Stimulated activated CD4-positive, alpha-beta T cell treated with anti-CD3 and anti-CD28 coated beads, Interleukin-4, amount 100 ng/mL, for 48 hours (primary cell): ENCODE data around the gene RPL37.
"Not testable (repeated sequence)": the region's sequence is repeated elsewhere in the genome, so short reads cannot be mapped to it uniquely, and the experiment has no call there.

ENCODE experiments used
- DNase-seq, 2 donors: peaks; one replicate each; pipeline ENCODE4 v3.0.0-alpha.2; 2020; ENCODE audit warnings: low read depth in 2 of 2

RPL37 gene

DNA sequence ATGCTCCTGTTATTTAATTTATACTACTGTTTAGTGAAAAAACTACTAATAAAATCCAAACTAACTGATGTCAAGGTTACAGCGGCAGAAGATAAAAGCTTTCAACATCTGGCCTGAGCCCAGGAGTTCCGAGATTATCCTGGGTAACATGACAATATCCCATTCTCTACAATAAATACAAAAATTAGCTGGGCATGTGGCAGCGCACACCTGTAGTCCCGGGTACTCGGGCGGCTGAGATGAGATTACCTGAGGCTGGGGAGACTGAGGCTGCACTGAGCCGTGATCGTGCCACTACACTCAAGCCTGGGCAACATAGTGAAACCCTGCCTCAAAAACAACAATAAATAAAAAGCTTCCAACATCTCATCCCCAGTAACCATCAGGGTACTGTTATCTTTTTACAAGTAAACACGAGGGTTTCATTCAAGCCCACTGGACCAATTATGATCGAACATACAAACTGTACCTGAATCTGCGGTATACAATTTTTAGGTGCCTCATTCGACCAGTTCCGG, 1.3 kb downstream of the RPL37 start:
- DNase-seq, result no peak

DNA sequence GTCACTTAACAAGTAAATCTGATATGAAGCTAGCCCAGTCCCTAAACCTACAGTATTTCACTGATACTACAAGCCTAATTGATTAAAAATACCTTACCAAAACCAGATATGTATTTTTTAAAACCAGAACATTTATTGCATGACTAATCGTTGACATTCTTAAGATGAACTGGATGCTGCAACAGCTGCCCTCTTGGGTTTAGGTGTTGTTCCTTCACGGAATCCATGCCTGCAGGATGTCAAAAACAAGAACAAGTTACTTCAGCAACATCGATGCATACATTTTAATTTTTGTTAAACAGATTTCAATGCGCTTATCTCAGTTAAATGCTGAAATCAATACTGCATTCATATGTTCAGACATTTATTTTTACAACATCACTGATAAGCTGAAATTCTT, 2.7 kb downstream of the RPL37 start:
- no peak for DNase-seq

DNA sequence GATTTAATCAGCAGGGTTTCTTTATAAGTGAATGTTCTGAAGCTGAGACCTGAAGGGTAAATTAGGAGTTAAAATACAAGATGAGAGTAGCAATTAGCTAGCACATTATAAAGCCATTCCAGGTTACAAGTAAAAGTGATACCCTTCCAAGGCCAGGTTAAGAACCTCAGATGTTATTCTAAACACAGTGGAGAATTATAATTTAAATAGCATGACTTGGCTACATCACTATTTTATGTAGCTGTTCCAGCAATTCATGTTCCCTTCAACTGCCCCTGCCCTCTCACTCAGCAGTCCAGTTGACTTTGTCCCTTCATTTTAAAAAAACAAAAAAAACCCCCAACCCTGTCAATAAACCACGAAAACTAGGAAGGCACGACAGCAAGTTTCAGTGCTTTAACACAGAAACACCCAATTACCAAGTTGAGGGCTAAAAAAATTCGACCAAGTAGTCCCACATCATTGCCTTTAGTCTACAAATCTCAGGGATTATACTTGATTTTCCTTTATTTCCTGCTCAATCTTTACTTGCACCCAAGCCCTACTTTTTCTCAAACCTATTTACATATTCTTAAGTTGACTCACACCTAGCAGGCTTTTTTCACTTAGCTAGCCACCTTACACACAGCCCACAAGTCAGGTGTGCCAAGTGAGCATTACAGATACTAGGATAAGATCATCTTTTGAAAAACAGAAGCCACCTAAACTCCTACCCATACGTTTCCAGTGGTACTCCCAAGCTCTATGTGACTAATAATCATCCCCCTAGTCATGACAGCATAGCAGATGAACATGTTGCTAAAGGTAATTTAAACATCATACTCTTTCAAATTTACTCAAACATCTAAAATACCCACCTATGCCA, 3.4 kb downstream of the RPL37 start:
- DNase-seq, result no peak

DNA sequence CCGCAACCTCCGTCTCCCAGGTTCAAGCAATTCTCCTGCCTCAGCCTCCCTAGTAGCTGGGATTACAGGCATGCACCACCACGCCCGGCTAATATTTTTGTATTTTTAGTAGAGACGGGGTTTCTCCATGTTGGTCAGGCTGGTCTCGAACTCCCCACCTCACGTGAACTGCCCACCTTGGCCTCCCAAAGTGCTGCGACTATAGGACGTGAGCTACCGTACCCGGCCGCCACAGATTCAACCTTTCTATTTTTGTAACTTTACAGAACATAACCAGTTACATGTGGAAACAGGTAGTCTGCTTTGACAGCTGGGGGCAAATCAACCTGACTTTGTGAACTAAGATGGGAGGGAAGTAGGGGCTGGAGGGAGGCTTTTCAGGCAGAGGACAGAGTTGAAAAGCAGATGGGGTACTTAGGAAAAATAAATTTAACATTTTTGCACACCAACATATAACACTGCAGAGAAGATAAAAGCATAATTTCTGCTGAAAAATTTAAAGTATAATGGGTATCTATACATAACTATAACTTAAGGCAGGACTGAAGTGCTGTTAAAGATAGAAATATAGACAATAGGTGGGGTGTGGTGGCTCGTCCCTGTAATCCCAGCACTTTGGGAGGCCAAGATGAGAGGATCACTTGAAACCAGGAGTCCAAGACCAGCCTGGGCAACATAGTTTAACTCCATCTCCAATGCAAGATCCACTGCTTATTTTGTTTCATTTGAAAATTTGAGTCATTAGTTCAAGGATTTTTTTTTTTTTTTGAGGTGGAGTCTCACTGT, 5.1 kb downstream of the RPL37 start:
- DNase-seq, result no peak

DNA sequence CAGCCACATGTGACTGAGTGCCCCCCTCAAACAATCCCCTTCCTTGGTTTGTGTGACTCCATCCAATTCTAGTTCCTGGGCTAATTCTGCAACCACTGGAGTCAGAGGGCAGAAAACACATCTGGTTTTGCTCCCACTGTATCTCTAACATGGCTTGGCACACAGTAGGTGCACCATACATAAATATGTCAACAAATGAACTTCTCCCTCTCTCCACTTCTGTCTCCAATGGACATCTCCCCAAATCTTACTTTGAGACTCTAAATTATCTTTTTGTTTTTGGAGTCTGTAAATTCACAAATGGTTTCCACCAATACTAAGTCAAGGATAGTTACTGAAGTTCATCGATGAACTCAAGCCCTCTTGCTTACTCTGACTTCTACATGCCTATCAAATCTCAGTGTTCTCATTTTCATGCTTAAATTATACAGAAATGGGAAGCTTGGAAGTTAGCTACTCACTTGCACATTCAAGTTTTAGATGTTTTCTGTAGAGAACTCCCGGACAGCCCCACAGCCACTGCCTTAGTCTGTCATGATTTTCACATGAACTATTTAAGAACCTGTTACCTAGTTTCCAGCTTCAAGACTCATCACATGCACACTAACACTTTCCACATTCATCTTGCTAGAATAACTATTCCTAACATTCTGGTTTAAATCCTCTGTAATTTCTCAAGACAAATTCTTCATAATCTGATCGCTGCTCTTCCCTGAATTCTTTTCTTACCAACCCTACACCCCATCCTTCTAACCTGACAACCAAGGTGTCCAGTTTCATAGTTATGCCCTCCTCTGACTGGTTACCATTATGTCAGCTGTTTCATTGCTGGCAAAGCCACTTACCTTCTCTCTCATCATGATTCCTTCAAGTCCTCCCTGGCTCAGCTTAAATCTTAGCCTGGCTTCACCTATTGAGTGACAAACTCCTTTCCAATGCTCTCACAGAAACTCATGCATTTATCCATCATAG, 6.0 kb downstream of the RPL37 start:
- DNase-seq, result no peak

DNA sequence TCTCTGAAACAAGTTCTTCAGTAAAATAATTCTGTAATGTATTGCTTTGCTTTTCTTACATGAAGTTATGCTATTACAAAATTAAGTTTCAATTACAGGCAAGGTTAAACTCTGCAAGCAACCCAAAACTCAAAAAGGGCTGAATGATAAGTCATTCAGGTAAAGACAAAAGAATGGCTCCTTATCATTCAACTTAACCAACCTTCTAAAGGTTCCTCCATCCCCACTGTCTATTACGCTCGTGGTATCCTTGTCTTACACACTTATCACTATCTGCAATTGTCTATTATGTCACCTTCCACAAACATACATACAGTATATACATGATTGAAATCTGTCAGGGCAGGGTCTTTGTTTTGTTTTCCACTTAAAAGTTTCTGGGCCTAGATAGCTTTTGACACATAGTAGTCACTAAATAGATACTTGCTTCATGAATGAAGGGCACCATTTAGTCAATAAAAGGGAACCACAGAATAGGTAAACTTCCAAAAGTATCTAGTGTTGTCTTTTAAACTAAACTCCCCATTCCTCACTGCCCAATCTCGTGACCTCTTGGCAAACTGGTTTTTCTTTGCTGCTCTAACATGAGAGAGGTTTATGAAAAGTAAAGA, 6.9 kb downstream of the RPL37 start:
- DNase-seq, result no peak

DNA sequence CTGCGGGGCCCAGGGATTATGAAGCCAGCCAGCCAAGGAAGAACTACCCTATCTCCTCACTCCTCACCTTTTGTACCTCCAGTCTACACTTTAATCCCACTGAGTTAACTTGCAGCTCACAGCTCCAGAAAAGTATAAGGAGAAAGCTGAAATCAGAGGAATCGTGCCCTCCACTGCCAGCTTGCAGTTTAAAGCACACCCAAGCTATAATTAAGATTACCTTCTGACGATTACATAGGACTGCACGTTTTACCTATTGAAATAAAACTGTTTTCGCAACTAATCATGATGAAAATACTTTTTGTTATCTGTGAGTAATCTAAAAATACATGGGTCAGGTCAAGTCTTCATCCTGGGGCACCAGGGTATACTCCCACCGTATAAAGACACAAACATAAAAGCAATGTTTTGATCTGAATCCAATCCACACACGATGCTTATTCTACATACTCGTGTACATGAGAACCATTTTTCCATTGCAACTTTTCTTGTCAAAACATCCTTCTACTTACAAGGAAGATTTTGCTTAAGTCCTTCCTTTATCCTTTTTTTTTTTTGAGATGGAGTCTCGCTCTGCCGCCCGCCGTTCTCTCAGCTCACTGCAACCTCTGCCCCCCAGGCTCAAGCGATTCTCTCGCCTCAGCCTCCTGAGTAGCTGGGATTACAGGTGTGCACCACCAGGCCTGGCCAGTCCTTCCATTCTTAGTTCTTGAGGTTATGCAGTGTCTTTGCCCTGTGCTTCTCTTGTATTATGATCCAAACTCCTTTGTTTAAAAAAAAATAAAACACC, 7.6 kb downstream of the RPL37 start:
- no peak for DNase-seq

DNA sequence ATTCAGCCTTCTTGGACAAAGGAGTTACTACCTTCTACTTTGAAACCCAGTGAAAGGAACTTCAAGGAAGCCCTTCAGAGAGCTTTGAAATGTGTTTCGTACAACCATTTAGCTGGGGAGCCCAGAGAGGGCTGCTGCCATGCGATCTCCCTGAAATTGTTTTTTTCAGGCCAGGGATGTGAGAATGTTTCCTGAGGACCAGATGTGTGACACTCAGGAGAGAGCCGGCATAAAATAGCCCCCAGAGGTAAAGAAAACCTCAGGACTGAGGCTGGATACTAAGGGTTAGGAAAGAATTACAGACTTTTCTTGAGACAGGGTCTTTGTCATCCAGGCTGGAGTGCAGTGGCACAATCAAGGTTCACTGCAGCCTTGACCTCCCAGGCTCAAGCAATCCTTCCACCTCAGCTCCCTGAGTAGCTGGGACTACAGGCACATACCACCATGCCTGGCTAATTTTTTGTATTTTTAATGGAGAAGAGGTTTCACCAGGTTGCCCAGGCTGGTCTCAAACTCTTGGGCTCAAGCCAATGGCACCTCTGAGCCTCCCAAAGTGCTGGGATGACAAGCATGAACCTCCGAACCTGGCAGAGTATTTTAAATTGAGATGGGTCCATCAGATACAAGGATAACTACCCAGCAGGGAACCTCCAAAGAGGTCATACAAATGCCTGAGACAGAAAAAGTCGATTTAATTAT, 8.4 kb downstream of the RPL37 start:
- no peak for DNase-seq

DNA sequence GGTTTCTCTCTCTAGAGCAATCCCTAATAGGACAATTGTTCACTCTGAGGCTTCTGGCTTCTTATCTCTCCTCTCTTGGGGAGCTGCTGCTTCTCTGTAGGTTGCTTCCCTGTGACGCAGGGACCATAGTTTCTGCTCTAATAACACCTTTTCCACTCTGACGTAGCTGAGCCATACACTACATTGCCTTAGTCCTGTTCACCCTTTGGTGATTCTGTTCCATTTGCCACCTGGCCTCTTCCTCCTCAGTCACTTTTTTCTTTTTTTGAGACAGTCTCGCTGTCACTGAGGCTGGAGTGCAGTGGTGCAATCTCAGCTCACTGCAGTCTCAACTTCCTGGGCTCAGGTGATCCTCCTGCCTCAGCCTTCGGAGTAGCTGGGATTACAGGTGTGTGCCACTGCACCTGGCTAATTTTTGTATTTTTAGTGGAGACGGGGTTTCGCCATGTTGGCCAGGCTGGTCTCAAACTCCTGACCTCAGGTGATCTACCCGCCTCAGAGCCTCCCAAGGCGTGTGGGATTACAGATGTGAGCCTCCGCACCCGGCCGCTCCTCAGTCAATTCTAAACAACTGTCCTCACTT, 9.5 kb downstream of the RPL37 start:
- DNase-seq, result not testable (repeated sequence)

DNA sequence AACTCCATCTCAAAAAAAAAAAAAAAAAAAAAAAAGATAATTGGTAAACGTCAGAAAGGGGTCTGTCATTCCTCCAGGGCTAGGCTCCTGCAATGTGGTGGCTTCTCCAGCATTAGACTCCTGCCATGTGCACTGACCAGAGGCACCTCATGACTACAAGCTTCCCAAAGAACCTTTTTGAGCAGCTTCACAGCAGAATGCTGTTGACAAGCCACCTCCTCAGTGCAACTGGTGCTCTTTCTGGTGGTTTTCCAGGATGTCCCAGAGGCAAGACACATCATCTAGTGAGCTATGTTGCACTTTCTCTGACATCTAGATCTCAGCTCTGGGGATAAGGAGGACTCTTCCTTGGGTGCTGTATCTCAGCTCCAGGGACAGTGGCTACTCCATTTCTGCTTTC, 11.6 kb downstream of the RPL37 start:
- no peak for DNase-seq

DNA sequence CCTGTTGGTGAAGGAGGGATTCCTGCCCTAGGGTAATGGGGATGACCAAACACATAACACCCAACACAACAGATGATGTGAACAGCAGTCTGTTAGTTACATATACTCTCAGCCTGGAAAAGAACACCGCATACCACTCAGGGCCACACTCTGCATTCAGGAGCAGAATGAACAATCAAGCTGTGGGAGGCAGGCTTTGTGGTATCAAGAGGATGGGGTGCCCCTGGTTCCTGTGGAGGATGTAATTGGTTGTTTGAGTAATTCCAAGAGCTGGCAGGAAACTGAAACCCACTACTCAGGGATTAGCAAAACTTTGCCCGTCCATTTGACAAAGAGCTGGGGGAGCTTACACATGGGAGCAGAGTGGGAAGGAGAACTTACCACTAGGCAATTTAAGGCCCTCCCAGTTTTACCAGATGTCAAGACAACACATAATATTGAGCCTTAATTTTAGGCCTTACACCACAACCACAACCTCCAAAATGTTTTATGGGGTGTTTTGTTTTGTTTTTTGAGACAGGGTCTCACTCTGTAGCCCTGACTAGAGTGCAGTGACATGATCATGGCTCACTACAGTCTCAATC, 21.2 kb downstream of the RPL37 start:
- peak in 1 of 2 donors; percentile 54 for DNase-seq

DNA sequence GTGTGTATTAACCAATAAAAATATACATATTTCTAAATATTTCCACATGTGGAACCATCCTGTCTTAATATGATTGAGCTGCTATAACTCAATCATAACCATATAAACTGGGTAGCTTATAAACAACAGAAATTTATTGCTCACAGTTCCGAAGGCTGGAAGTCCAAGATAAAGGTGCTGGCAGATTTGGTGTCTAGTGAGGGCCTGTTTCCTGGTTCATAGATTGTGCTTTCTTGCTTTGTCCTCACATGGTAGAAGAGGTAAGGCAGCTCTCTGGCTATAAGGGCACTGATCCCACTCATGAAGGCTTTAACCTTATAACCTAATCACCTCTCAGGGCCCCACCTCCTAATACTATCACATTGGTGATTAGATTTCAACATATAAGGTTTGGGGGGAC, 22.9 kb downstream of the RPL37 start:
- no peak for DNase-seq

DNA sequence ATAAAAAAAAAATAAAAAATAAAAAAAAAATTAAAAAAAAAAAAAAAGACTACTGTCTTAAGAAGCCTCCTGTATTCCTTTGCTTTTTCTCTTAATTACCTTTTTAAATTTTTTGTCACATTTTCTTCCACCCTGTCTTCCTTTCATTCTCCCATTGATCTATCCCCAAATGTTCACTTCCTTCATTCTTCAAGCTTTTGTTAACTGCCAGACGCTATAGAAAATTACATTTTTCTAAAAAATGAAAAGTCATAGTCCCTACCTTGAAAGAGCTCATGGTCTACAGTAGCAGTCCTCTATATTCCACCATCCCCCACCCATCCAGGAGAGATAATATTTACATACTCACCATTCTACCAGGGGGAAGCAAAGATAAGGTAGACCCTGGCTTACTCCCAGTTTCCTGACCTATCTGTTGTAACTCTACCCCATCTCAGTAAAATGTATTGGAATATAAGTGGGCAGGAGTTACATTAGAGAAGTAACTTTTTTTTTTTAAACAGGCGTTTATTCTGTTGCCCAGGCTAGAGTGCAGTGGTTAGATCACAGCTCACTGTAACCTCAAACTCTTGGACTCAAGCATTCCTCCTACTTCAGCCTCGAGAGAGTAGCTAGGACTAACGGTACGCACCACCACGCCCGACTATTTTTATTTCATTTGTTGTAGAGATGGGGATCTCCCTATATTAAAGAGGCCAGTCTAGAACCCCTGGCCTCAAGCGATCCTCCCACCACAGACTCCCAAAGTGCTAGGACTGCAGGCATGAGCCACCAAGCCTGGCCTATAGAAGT, 33.1 kb downstream of the RPL37 start:
- no peak for DNase-seq

DNA sequence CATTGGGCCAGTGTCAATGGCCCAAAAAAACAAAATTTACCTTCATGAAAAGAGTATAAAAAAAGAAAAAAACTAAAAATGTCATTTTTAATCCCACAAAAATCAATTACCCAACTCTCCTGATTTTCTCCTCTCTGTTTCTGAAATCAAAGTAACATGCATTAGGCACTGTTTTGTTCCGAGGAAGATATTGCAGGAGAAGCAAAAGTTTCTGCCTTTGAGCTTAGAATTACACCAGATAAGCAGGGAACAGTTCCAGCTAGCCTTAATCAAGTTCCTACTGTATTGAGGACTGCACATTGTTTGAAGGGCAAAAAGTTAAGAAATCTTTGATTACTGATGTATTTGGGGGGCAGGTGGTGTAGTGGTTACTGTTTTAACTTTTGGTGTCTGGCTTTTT, 35.8 kb downstream of the RPL37 start:
- DNase-seq, result no peak

DNA sequence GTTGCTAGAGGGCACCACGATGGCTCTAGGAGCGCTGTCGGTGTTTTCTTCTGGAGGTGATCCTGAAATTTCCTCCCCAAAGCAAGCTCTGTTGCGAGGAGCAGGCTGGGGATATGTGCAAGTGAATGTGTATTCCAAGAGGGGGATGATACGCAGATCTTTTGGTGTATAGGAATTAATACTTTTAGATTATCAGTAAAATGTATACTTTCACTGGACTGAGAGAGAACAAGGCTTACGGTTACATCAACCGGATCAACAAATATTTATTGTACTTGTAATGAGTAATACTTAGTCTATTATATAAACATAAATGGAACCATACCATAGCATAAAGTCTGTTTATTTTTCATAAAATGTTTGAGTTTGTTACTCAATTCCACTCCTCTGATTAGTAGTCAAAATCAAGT, 36.2 kb downstream of the RPL37 start:
- no peak for DNase-seq

DNA sequence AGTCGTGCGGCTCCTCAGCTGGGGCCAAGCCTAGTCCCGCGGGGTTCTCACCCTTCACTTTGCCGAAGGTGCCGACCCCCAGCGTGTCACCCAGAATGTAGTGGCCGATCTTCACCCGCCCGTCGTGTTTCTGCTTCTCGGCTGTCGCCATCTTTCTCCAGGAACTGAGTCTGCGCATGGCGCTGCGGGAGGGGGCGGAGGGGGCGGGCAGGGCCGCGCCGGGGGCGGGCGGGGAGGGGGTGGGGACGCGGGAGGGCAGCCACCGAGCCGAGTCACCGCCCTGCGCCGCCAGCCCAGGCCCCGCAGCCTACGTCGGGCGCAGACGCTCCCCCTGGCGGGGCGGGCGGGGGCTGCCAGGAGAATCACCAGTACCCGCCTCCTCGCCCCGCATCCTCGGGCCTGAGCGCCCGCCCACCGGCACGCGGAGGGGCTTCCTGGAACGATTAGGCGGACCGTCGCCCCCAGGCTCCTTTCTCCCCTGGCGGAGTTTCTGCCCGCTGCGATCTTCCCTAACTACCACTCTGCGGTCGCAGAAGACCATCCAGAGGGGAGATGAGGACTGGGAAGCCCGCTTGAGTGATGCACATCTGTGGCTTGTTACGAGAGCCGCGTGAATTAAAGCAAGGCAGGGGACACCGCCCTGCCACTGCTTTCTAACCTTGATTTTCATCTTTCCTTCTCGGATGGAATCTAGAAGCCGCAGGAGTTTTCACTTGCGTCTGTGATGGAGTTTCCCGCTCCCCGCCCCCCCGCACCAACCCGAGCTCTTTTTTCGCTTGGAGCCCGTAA, 36.8 kb downstream of the RPL37 start, which contains the start of gene PRKAA1:
TSS of gene PRKAA1 (minus strand) at position 363 of the 789 bp plus-strand sequence. CDS start at position 178, 185 bp downstream.
- peak; percentile 80 to 81 for DNase-seq
